Measurements from ENCODE around the gene DGKB. TPM values are rescaled to one million over a fixed set of nuclear protein-coding genes. Genes with fewer than 3 reads are reported as not detected.

DGKB gene
- total RNA-seq, 1 experiment from 2014 or later, result 1.9 TPM

GRCh38 chr7:14745076-14745475, 157.5 kb downstream of the DGKB start:
- Mint-ChIP-seq H3K4me1 (no peaks in the 10 kb centered on the region), H3K36me3 (peaks cover 68% of the 10 kb centered on the region), H3K27me3 (ENCODE audit: low read depth) (peaks cover 6% of the 10 kb centered on the region; the same call in 1 of the 2 replicates), H3K27ac (no peak overlapping the region), H3K9me3 (peaks cover 75% of the 10 kb centered on the region), H3K4me3 (no peak overlapping the region)
- TF ChIP-seq CREB1 (CRISPR knock-in tag; IDR thresholded peaks at IDR 0.05) (no peak), HMGA2 (CRISPR knock-in tag; IDR thresholded peaks at IDR 0.05) (no peak), NFYB (CRISPR knock-in tag; conservative IDR thresholded peaks at IDR 0.05; ENCODE audit: low read depth) (no peak), OVOL2 (CRISPR knock-in tag; IDR thresholded peaks at IDR 0.05; ENCODE audit: borderline replicate concordance) (no peak), STAT6 (CRISPR knock-in tag; conservative IDR thresholded peaks at IDR 0.05; ENCODE audit: low read depth) (no peak), FOXP4 (CRISPR knock-in tag; IDR thresholded peaks at IDR 0.05) (no peak), ZNF138 (CRISPR knock-in tag; conservative IDR thresholded peaks at IDR 0.05) (no peak)
- TF ChIP-seq, protein P1, sequence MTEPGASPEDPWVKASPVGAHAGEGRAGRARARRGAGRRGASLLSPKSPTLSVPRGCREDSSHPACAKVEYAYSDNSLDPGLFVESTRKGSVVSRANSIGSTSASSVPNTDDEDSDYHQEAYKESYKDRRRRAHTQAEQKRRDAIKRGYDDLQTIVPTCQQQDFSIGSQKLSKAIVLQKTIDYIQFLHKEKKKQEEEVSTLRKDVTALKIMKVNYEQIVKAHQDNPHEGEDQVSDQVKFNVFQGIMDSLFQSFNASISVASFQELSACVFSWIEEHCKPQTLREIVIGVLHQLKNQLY (CRISPR knock-in tag; IDR thresholded peaks at IDR 0.05), result no peak
- TF ChIP-seq, protein P2, sequence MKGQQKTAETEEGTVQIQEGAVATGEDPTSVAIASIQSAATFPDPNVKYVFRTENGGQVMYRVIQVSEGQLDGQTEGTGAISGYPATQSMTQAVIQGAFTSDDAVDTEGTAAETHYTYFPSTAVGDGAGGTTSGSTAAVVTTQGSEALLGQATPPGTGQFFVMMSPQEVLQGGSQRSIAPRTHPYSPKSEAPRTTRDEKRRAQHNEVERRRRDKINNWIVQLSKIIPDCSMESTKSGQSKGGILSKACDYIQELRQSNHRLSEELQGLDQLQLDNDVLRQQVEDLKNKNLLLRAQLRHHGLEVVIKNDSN (CRISPR knock-in tag; IDR thresholded peaks at IDR 0.05), result no peak
- ChIA-PET POLR2A (no interaction called here), CTCF (no interaction called here)
- ATAC-seq (no peak), DNase-seq (ENCODE audit: low spot score) (no peak)

DNA sequence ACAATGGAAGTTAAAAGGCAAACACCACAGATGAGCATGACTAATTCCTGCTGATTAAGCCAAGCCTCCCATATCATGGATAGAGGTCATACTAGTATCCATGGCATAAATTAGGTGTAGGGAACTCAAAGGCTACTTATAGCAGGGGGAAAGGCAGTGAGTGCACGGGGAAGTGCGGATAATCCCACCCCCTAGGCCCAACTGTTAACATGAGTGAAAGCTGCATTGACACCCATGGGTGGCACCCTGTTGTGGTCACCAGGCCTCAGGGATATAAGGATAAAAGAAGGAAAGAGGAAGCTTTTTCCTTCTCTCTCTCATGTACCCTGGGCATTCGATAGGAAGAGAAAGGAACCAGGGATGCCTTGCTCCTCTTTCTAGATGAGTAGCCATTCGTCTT, 161.9 kb downstream of the DGKB start:
- ATAC-seq (no peak), DNase-seq (ENCODE audit: low spot score) (no peak)
- peaks cover 82% of the 10 kb centered on the region for H3K9me3 Mint-ChIP-seq
- ChIA-PET POLR2A (no interaction called here), CTCF (no interaction called here)
- H3K27me3 Mint-ChIP-seq (ENCODE audit: low read depth), result peaks cover 6% of the 10 kb centered on the region; the same call in 1 of the 2 replicates
- peaks cover 8% of the 10 kb centered on the region for H3K4me1 Mint-ChIP-seq
- no peak overlapping the region for H3K4me3 Mint-ChIP-seq
- H3K36me3 Mint-ChIP-seq, result peaks cover 80% of the 10 kb centered on the region
- H3K27ac Mint-ChIP-seq, result no peak overlapping the region
- TF ChIP-seq CREM (CRISPR knock-in tag; IDR thresholded peaks at IDR 0.05), result no peak
- TF ChIP-seq, protein P3, sequence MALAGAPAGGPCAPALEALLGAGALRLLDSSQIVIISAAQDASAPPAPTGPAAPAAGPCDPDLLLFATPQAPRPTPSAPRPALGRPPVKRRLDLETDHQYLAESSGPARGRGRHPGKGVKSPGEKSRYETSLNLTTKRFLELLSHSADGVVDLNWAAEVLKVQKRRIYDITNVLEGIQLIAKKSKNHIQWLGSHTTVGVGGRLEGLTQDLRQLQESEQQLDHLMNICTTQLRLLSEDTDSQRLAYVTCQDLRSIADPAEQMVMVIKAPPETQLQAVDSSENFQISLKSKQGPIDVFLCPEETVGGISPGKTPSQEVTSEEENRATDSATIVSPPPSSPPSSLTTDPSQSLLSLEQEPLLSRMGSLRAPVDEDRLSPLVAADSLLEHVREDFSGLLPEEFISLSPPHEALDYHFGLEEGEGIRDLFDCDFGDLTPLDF (CRISPR knock-in tag; IDR thresholded peaks at IDR 0.05), result no peak
- TF ChIP-seq CTCF (IDR thresholded peaks at IDR 0.05), result no peak
- TF ChIP-seq NFATC4 (CRISPR knock-in tag; IDR thresholded peaks at IDR 0.05), result no peak
- TF ChIP-seq CBFB (CRISPR knock-in tag; IDR thresholded peaks at IDR 0.05; ENCODE audit: low read depth), result no peak
- TF ChIP-seq FOXP4 (CRISPR knock-in tag; IDR thresholded peaks at IDR 0.05), result no peak
- no peak for TF ChIP-seq ZNF138 (CRISPR knock-in tag; conservative IDR thresholded peaks at IDR 0.05)
- no peak for TF ChIP-seq NFYB (CRISPR knock-in tag; conservative IDR thresholded peaks at IDR 0.05; ENCODE audit: low read depth)
- no peak for TF ChIP-seq PRRX2 (CRISPR knock-in tag; IDR thresholded peaks at IDR 0.05)
- no peak for TF ChIP-seq GRHL2 (CRISPR knock-in tag; IDR thresholded peaks at IDR 0.05; ENCODE audit: insufficient replicate concordance, severe bottlenecking)
- TF ChIP-seq SMAD3 (CRISPR knock-in tag; IDR thresholded peaks at IDR 0.05; ENCODE audit: borderline replicate concordance), result no peak
- TF ChIP-seq ZMAT4 (CRISPR knock-in tag; IDR thresholded peaks at IDR 0.05), result no peak
- TF ChIP-seq, protein P2 (CRISPR knock-in tag; IDR thresholded peaks at IDR 0.05), result no peak
- TF ChIP-seq RORB (CRISPR knock-in tag; IDR thresholded peaks at IDR 0.05), result no peak
- TF ChIP-seq ATF3 (CRISPR knock-in tag; conservative IDR thresholded peaks at IDR 0.05), result no peak
